HG03432 (cell line): ENCODE measurements around the gene SP140L.
A peak's percentile ranks its signal among the peaks of the same experiment; 100 is the strongest.
"Not testable (repeated sequence)": the region's sequence is repeated elsewhere in the genome, so short reads cannot be mapped to it uniquely, and the experiment has no call there.

Experiments
- ATAC-seq: cut with Tn5 transposase; IDR thresholded peaks from one replicate; pipeline ENCODE4 v1.9.1; 2021; ENCODE audit warnings: mild to moderate bottlenecking, moderate library complexity; ENCODE audit not compliant: unreplicated experiment

SP140L gene

DNA sequence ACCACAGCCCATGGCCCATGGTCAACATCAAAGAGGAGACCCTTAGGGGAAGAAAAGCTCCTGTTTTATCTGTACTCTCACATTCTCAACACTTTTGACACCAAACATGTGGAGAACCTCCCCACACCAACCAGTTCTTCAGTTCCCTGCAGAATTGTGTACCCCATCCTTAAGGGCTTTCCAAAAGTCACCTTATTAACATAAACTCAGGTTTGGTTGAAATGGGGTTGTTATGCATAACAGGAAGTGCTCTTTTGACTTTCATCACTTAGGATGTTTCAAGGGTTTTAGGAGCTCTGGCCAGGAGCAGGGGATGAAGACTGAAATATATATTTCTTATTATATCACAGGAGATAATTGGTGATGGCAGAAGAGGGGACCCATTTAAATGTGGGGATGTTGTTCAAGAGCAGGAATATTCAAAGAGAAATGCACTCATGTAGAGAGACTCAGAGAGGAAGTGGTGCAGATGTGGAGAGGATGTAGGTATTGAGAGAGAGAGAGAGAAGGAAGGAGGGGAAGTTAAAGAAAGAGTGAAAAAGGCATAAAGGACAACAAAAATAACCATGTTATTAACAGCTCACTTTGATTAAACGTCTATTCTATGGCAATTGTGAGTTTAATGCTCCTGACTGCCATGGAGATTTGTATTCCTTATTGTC is 35.2 kb downstream of the SP140L start:
- no peak for ATAC-seq

DNA sequence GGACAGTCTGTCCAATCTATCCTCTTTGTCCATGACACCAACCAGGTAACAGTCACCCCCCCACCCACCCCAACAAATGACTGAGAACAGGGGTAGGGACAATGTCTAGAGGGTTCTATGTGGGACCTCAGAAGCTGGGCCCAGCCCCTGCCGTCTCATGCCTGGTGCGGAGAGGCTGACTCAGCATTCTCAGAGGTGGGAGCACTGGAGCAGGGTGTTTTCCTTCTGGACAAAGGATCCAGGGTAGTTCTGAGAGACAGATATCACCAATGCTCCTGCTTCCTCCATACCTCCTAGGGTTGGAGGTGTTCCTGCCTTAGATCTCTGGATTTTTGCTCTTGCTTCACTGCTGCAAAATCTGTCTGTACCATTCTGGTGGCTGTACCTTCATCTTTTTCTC is 55.1 kb downstream of the SP140L start:
- ATAC-seq = no peak

GRCh38 chr2:230383453-230383852 is 56.5 kb downstream of the SP140L start:
- no peak for ATAC-seq

- ATAC-seq = no peak
Observed at GRCh38 chr2:230384986-230385385, 58.0 kb downstream of the SP140L start.

GRCh38 chr2:230394301-230394700 is 67.3 kb downstream of the SP140L start:
- ATAC-seq = no peak

- not testable (repeated sequence) for ATAC-seq
Observed at GRCh38 chr2:230398698-230399097, 71.7 kb downstream of the SP140L start.

- no peak for ATAC-seq
Observed at GRCh38 chr2:230400041-230400440, 73.0 kb downstream of the SP140L start.

DNA sequence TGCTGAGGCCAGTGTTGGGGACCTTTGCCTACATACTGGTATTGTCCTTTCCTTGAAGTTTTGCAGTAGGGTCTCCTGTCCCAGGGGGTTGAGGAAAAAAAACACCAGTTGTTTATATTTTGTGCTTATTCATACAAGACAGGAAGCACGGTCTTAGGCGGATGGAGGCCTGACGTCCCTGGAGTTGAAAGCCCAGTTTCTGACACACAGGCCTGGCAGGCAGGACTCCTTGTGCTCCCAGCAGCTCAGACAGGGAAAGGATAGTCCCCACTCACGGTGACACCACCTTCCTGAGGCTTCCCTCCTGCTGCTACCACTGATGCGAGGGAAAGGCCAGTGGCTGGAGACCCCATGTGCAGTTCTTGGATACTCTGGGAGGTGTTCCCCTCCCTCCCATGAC is 73.5 kb downstream of the SP140L start:
- no peak for ATAC-seq

- ATAC-seq = not testable (repeated sequence)
Observed at GRCh38 chr2:230401026-230401425, 74.0 kb downstream of the SP140L start.

DNA sequence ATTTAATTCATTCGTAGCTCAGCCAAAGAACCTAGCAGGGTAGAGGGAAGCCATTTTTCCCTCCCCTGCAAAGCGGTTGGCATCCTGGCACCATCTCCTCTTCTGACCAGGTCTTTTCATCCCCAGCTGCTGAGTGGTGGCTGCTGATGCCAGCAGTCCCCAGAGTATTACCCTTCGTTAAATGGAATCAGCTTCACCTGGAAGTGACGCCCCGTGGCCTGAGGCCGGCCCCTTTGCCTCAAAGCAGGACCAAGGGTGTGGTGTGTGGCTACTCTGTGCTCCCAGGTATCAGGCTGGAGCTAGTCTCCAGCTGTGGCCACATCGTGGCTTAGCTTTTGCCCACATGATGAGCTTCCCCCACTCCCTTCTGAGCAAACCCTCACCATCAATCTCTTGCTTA is 76.8 kb downstream of the SP140L start:
- ATAC-seq = no peak

- no peak for ATAC-seq
Observed at GRCh38 chr2:230405824-230406223, 78.8 kb downstream of the SP140L start.

DNA sequence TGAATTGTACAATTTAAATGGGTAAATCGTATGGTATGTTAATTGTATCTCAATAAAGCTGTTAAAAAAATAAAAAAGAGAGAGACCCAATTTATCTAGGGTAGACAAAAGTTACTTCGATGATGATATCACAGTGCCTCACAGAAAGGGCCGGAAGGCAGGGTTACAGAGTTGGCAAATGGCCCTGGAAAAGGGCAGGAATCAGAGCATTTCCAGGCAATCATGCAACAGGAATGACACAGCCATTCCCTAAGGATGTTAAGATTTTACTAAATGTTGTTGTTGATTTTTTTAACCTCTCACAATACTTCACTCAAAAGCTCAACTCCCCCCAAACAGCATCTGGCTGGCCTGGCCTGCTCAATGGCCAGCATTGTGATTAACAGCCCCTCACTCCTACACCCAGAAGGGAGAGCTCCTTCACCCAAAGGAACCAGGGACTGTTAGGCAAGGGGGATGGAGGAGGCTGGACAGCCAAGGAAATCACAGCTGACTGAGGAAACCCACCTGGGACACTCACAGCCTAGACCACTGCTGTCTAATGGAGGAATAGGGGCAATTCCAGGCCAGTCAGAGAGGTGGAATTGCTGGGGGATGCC is 81.3 kb downstream of the SP140L start:
- ATAC-seq = no peak

DNA sequence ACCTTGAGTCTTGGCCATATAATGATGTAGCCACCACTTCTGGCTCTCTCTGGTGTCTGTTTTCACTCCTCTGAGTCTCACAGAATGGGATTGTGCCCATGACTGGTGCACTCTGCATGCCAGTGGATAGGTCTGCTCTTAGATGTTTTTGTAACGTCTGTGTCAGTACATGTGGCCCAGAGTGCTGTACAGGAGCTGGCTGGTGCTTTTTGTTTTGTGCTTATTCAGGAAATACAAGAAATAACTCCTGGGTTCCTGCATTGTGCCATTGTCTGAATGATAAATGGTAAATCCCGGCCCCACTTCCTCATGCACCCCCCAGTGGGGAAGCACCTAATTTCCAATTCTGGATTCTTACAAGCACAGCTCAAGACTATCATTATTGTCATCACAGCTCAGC is 82.3 kb downstream of the SP140L start:
- not testable (repeated sequence) for ATAC-seq

- ATAC-seq = no peak
Observed at GRCh38 chr2:230410263-230410662, 83.3 kb downstream of the SP140L start.

GRCh38 chr2:230410861-230411569 is 84.0 kb downstream of the SP140L start:
- no peak for ATAC-seq

- ATAC-seq = peak; percentile 67
Observed at GRCh38 chr2:230411570-230412370, 84.8 kb downstream of the SP140L start.

GRCh38 chr2:230412371-230412711 is 85.3 kb downstream of the SP140L start:
- peak; percentile 1 for ATAC-seq

GRCh38 chr2:230412846-230413245 is 85.9 kb downstream of the SP140L start:
- no peak for ATAC-seq

DNA sequence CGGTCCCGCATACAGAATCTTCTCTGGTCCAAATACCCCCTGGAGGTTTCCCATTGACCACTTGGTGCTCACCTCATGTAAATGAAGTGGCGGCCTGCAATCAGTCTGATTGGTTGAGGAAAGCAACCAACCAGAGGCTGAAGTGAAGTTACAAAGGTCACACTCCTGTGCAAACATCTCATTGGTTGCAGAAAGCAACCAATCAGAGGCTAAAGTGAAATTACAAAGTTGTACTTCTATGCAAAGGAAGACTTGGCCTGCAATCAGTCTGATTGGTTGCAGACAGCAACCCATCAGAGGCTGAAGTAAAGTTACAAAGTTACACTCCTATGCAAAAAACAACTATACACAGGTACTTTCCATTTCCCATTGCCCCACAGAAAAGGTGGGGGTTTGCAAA is 86.5 kb downstream of the SP140L start:
- no peak for ATAC-seq

DNA sequence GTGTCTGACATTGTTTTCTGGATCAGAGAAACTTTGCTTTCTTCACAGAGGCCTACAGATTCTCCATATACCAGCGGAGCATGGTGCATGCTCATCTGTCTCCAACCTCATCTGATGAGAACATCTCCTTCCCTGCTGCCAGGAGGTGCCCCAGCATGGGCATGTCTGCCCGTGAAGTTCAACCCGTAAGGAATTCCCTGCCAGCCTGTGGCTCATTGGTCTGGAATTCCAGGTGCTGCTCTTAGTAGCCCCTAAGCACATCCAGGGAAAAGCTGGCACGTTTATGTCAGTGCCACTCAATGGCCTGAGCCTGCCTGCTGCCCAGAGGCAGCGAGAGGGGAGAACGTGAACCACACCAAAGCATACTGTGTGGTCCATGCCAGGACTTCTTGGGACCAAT is 87.3 kb downstream of the SP140L start:
- no peak for ATAC-seq

GRCh38 chr2:230416061-230416721 is 89.2 kb downstream of the SP140L start, which contains the start of gene SP100:
Gene SP100, plus strand, starts transcription at chr2:230416201. Its CDS starts 96 bp downstream, at chr2:230416297.
- ATAC-seq = peak; percentile 85
